Measurements from ENCODE around the gene CD101.

Gene CD101

GRCh38 chr1:117059678-117060440, 58.3 kb downstream of the CD101 start, which contains the start of gene TTF2:
TTF2 (plus strand) TSS chr1:117060326; CDS start chr1:117060347, 21 bp downstream.
- peak; percentile 94 for DNase-seq

- no peak for DNase-seq
These were observed 59.1 kb downstream of the CD101 start for GRCh38 chr1:117060441-117061317.

GRCh38 chr1:117061986-117062415, 60.4 kb downstream of the CD101 start:
- no peak for DNase-seq

- DNase-seq, result no peak
These were observed 64.8 kb downstream of the CD101 start for GRCh38 chr1:117066367-117066766.

GRCh38 chr1:117067533-117068370, 66.2 kb downstream of the CD101 start:
- DNase-seq, result no peak

- no peak for DNase-seq
These were observed 67.0 kb downstream of the CD101 start for GRCh38 chr1:117068580-117068979.

GRCh38 chr1:117069220-117069844, 67.8 kb downstream of the CD101 start:
- DNase-seq, result no peak

GRCh38 chr1:117070124-117070523, 68.6 kb downstream of the CD101 start:
- no peak for DNase-seq

GRCh38 chr1:117076648-117077047, 75.1 kb downstream of the CD101 start:
- no peak for DNase-seq

GRCh38 chr1:117077267-117077666, 75.7 kb downstream of the CD101 start:
- DNase-seq, result no peak

GRCh38 chr1:117079737-117080136, 78.2 kb downstream of the CD101 start:
- no peak for DNase-seq

- no peak for DNase-seq
These were observed 82.7 kb downstream of the CD101 start for GRCh38 chr1:117084231-117084630.
